ENCODE results near the gene KCNC4. TPM values are rescaled to one million over a fixed set of nuclear protein-coding genes. Genes with fewer than 3 reads are reported as not detected.

KCNC4 gene
- polyA plus RNA-seq, 2 of the 4 experiments (the other 2 are of a cell fraction) = 1.1 to 2.4 TPM

- POLR2A ChIA-PET = no interaction called here
These were observed 12.0 kb upstream of the KCNC4 start for GRCh38 chr1:110197905-110198629.

GRCh38 chr1:110198746-110199145 lies 11.4 kb upstream of the KCNC4 start:
- ChIA-PET POLR2A (no interaction called here), CTCF (interaction anchor here (1.8 to 16.7 kb wide), 5 partner anchors 9 to 296 kb away, joined by 4 to 354 read pairs (median 165); partner anchors contain the start of genes KCNC4 and PROK1)
- WGBS (ENCODE audit: missing lambda C conversion rate) = 91% methylated on average over 2 of the region's 2 CpGs
- no peak for FAIRE-seq
- Histone ChIP-seq H3K27ac (no peak overlapping the region), H3K4me3 (no peak overlapping the region), H3K4me2 (no peak overlapping the region), H3K9me3 (no peaks in the 10 kb centered on the region), H3K4me1 (peaks cover 10% of the 10 kb centered on the region)
- no peak for DNase-seq (ENCODE audit: low read depth in 1 of 2, low spot score in 1 of 2)
- no peak for TF ChIP-seq FOSB (CRISPR knock-in tag; IDR thresholded peaks at IDR 0.05)
- no peak for TF ChIP-seq USF2 (IDR thresholded peaks at IDR 0.05)
- TF ChIP-seq FOXS1 (CRISPR knock-in tag; IDR thresholded peaks at IDR 0.05) = no peak
- no peak for TF ChIP-seq HOXB13 (CRISPR knock-in tag; IDR thresholded peaks at IDR 0.05; ENCODE audit: low read depth)
- TF ChIP-seq JUN (IDR thresholded peaks at IDR 0.05) = no peak
- TF ChIP-seq FOSL2 (IDR thresholded peaks at IDR 0.05) = no peak
- no peak for TF ChIP-seq FOSL2 (CRISPR knock-in tag; IDR thresholded peaks at IDR 0.05)
- no peak for TF ChIP-seq NR3C1 (IDR thresholded peaks at IDR 0.05)
- ATAC-seq = no peak

More at GRCh38 chr1:110197905-110198629, 12.0 kb upstream of the KCNC4 start:
- TF ChIP-seq KDM5A (IDR thresholded peaks at IDR 0.05) (no peak), HES2 (IDR thresholded peaks at IDR 0.05) (no peak), USF2 (IDR thresholded peaks at IDR 0.05) (no peak), RNF2 (IDR thresholded peaks at IDR 0.05; ENCODE audit: borderline replicate concordance, low read depth) (no peak), RARB (CRISPR knock-in tag; IDR thresholded peaks at IDR 0.05) (no peak), CEBPB (IDR thresholded peaks at IDR 0.05) (no peak), CBX8 (IDR thresholded peaks at IDR 0.05) (no peak), JUN (IDR thresholded peaks at IDR 0.05) (no peak), FOSB (CRISPR knock-in tag; IDR thresholded peaks at IDR 0.05) (no peak), ZSCAN20 (CRISPR knock-in tag; IDR thresholded peaks at IDR 0.05) (no peak), HDAC2 (IDR thresholded peaks at IDR 0.05) (no peak), ZC3H11A (IDR thresholded peaks at IDR 0.05) (no peak), SREBF2 (IDR thresholded peaks at IDR 0.05) (no peak), NR3C1 (IDR thresholded peaks at IDR 0.05) (no peak), HEYL (CRISPR knock-in tag; IDR thresholded peaks at IDR 0.05) (no peak), POLR2AphosphoS2 (conservative IDR thresholded peaks at IDR 0.05; ENCODE audit: low read length) (no peak), PHF8 (IDR thresholded peaks at IDR 0.05; ENCODE audit: borderline replicate concordance, low read depth) (no peak)
- FAIRE-seq = no peak
- Histone ChIP-seq H3K27ac (no peak overlapping the region), H3K4me1 (peaks cover 4% of the 10 kb centered on the region), H3K4me2 (no peak overlapping the region), H3K9me3 (no peaks in the 10 kb centered on the region), H3K4me3 (no peak overlapping the region)
- WGBS (ENCODE audit: missing lambda C conversion rate) = 67% methylated on average over 18 of the region's 23 CpGs
- CTCF ChIA-PET = interaction anchor here (1.0 to 16.7 kb wide), 17 partner anchors 10 to 297 kb away, joined by 3 to 338 read pairs (median 4); partner anchors contain the start of genes KCNC4 and PROK1
- no peak for ATAC-seq
- no peak for DNase-seq (ENCODE audit: low read depth in 1 of 2, low spot score in 1 of 2)

- WGBS (ENCODE audit: missing lambda C conversion rate) = 30% methylated on average over 2 of the region's 2 CpGs
- TF ChIP-seq KDM5A (IDR thresholded peaks at IDR 0.05) (no peak), ZSCAN20 (CRISPR knock-in tag; IDR thresholded peaks at IDR 0.05) (no peak), HMGXB4 (CRISPR knock-in tag; IDR thresholded peaks at IDR 0.05; ENCODE audit: borderline replicate concordance) (no peak), EHF (CRISPR knock-in tag; IDR thresholded peaks at IDR 0.05) (no peak), SMC3 (IDR thresholded peaks at IDR 0.05) (no peak), CHD2 (IDR thresholded peaks at IDR 0.05; ENCODE audit: low read length, partially characterized antibody) (no peak), HES2 (IDR thresholded peaks at IDR 0.05) (no peak), MAX (IDR thresholded peaks at IDR 0.05) (no peak), CHD4 (IDR thresholded peaks at IDR 0.05; ENCODE audit: borderline replicate concordance) (no peak)
- Histone ChIP-seq H3K4me2 (no peak overlapping the region), H3K4me3 (no peak overlapping the region), H3K4me1 (peaks cover 11% of the 10 kb centered on the region), H3K9me3 (no peaks in the 10 kb centered on the region), H3K27ac (no peak overlapping the region)
- ATAC-seq = no peak
- FAIRE-seq = no peak
- ChIA-PET CTCF (interaction anchor here (0.9 to 16.7 kb wide), 6 partner anchors 109 to 295 kb away, joined by 3 to 354 read pairs (median 97); partner anchors contain the start of gene PROK1), POLR2A (no interaction called here)
- DNase-seq (ENCODE audit: low read depth in 1 of 2, low spot score in 1 of 2) = no peak
These were observed 9.9 kb upstream of the KCNC4 start for GRCh38 chr1:110200190-110200589.

Data from A549 (cell line).